Measurements from ENCODE around the gene ARHGAP6. TPM values are rescaled to one million over a fixed set of nuclear protein-coding genes. Genes with fewer than 3 reads are reported as not detected.

ARHGAP6 gene
- total and polyA plus RNA-seq, 9 of the 15 experiments (the other 6 are each of a cell fraction or from before 2014, with no cell fraction given): 12.5 to 63.6 (median 41.8) TPM

DNA sequence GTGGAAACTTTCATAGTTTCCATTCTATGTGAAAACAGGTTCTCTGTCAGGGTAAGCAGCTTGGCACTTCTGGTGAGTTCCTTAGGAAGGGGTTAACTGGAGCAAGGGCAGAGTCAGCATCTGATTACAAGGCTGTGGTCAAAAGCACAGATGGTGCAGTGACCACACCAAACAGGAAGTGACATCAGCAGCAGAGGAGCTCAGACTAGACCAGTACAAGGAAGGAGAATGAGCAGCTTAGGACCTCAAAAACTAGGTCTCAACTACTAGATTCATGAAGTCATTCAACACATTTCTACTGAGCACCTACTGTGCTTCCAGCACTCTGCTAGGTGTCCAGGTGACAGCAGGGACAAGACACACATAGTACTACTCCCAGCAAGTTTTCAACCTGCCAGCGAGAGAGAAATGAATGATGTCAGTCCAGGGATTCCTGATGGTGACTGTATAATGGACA is 242.3 kb downstream of the ARHGAP6 start (continued):
- TF ChIP-seq HSF4 (CRISPR knock-in tag; IDR thresholded peaks at IDR 0.05; ENCODE audit: borderline replicate concordance) (no peak), NCOR1 (IDR thresholded peaks at IDR 0.05) (peak; percentile 45), NEUROD1 (IDR thresholded peaks at IDR 0.05; ENCODE audit: borderline replicate concordance, low read depth, low read length, partially characterized antibody) (no peak), SMAD3 (CRISPR knock-in tag; conservative IDR thresholded peaks at IDR 0.05) (no peak), GABPA (tag; conservative IDR thresholded peaks at IDR 0.05; ENCODE audit: low read depth) (peak; percentile 90), SMARCE1 (IDR thresholded peaks at IDR 0.05) (no peak), HNRNPK (IDR thresholded peaks at IDR 0.05; ENCODE audit: low read depth, low read length, poor library complexity, severe bottlenecking) (no peak), ZNF695 (CRISPR knock-in tag; IDR thresholded peaks at IDR 0.05) (no peak), ZNF79 (CRISPR knock-in tag; IDR thresholded peaks at IDR 0.05; ENCODE audit: low read depth) (no peak), JUN (IDR thresholded peaks at IDR 0.05; ENCODE audit: borderline replicate concordance, low read depth, low read length) (peak; percentile 77), JUN (CRISPR knock-in tag; IDR thresholded peaks at IDR 0.05; ENCODE audit: borderline replicate concordance) (0 out of 2 replicates have a peak, but pooled peaks have one; percentile 55), TCFL5 (CRISPR knock-in tag; conservative IDR thresholded peaks at IDR 0.05) (no peak), ZNF184 (CRISPR knock-in tag; IDR thresholded peaks at IDR 0.05) (no peak), HCFC1 (IDR thresholded peaks at IDR 0.05; ENCODE audit: low read depth, low read length) (no peak), HDAC8 (tag; IDR thresholded peaks at IDR 0.05) (no peak), DMBX1 (CRISPR knock-in tag; IDR thresholded peaks at IDR 0.05; ENCODE audit: borderline replicate concordance) (peak; percentile 75; the same call in 1 of the 2 replicates), ZFX (CRISPR knock-in tag; IDR thresholded peaks at IDR 0.05) (no peak), TEAD1 (CRISPR knock-in tag; IDR thresholded peaks at IDR 0.05) (no peak), PHF21A (IDR thresholded peaks at IDR 0.05; ENCODE audit: borderline replicate concordance, low read depth) (no peak)
- TF ChIP-seq, protein P1, sequence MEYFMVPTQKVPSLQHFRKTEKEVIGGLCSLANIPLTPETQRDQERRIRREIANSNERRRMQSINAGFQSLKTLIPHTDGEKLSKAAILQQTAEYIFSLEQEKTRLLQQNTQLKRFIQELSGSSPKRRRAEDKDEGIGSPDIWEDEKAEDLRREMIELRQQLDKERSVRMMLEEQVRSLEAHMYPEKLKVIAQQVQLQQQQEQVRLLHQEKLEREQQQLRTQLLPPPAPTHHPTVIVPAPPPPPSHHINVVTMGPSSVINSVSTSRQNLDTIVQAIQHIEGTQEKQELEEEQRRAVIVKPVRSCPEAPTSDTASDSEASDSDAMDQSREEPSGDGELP (CRISPR knock-in tag; IDR thresholded peaks at IDR 0.05; ENCODE audit: borderline replicate concordance): peak; percentile 93
- TF ChIP-seq, protein P2, sequence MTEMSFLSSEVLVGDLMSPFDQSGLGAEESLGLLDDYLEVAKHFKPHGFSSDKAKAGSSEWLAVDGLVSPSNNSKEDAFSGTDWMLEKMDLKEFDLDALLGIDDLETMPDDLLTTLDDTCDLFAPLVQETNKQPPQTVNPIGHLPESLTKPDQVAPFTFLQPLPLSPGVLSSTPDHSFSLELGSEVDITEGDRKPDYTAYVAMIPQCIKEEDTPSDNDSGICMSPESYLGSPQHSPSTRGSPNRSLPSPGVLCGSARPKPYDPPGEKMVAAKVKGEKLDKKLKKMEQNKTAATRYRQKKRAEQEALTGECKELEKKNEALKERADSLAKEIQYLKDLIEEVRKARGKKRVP (CRISPR knock-in tag; IDR thresholded peaks at IDR 0.05): no peak
- TF ChIP-seq, protein P3, sequence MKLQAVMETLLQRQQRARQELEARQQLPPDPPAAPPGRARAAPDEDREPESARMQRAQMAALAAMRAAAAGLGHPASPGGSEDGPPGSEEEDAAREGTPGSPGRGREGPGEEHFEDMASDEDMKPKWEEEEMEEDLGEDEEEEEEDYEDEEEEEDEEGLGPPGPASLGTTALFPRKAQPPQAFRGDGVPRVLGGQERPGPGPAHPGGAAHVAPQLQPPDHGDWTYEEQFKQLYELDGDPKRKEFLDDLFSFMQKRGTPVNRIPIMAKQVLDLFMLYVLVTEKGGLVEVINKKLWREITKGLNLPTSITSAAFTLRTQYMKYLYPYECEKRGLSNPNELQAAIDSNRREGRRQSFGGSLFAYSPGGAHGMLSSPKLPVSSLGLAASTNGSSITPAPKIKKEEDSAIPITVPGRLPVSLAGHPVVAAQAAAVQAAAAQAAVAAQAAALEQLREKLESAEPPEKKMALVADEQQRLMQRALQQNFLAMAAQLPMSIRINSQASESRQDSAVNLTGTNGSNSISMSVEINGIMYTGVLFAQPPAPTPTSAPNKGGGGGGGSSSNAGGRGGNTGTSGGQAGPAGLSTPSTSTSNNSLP (IDR thresholded peaks at IDR 0.05; ENCODE audit: borderline replicate concordance, low read depth, low read length): no peak
- TF ChIP-seq, protein P4, sequence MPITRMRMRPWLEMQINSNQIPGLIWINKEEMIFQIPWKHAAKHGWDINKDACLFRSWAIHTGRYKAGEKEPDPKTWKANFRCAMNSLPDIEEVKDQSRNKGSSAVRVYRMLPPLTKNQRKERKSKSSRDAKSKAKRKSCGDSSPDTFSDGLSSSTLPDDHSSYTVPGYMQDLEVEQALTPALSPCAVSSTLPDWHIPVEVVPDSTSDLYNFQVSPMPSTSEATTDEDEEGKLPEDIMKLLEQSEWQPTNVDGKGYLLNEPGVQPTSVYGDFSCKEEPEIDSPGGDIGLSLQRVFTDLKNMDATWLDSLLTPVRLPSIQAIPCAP (CRISPR knock-in tag; IDR thresholded peaks at IDR 0.05; ENCODE audit: borderline replicate concordance): no peak
- TF ChIP-seq, protein P5, sequence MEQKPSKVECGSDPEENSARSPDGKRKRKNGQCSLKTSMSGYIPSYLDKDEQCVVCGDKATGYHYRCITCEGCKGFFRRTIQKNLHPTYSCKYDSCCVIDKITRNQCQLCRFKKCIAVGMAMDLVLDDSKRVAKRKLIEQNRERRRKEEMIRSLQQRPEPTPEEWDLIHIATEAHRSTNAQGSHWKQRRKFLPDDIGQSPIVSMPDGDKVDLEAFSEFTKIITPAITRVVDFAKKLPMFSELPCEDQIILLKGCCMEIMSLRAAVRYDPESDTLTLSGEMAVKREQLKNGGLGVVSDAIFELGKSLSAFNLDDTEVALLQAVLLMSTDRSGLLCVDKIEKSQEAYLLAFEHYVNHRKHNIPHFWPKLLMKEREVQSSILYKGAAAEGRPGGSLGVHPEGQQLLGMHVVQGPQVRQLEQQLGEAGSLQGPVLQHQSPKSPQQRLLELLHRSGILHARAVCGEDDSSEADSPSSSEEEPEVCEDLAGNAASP (IDR thresholded peaks at IDR 0.05): no peak
